IPS DF 6.9 (cell line): ENCODE measurements around the gene FBXL19.

Source experiments
- DNase-seq: peaks from one replicate; pipeline ENCODE4 v3.0.0-alpha.2; 2013; ENCODE audit warnings: low read depth, low spot score
- H3K27ac ChIP-seq: one replicate; pipeline ENCODE4 v1.5.1; 2013; ENCODE audit warnings: low read length, control low read depth
- H3K27me3 ChIP-seq: 2 replicates; pipeline ENCODE4 v1.6.1; 2013; ENCODE audit warnings: mild to moderate bottlenecking, low read length; ENCODE audit not compliant: control insufficient read depth, insufficient read depth
- H3K36me3 ChIP-seq: 2 replicates; pipeline ENCODE4 v1.6.1; 2013; ENCODE audit warnings: low read length; ENCODE audit not compliant: control insufficient read depth, insufficient read depth
- H3K4me1 ChIP-seq: 2 replicates; pipeline ENCODE4 v1.6.1; 2013; ENCODE audit warnings: low read length; ENCODE audit not compliant: control insufficient read depth, insufficient read depth
- H3K4me3 ChIP-seq: 2 replicates; pipeline ENCODE4 v1.5.1; 2013; ENCODE audit warnings: mild to moderate bottlenecking, low read length
- H3K9me3 ChIP-seq: 2 replicates; pipeline ENCODE4 v1.6.1; 2013; ENCODE audit warnings: low read length, inconsistent platforms; ENCODE audit not compliant: control insufficient read depth, insufficient read depth
- WGBS: extraction: QIAGEN DNeasy Blood & Tissue Kit; methylation state at CpG from one replicate; pipeline ENCODE4 v1.1.7; 2013; ENCODE audit warnings: mixed read lengths, missing lambda C conversion rate; ENCODE audit not compliant: insufficient read length, insufficient coverage; 5-methylcytosine and 5-hydroxymethylcytosine counted together

The FBXL19 gene

GRCh38 chr16:30990105-30990504 is 66.7 kb downstream of the FBXL19 start:
- Histone ChIP-seq H3K27ac (no peak overlapping the region), H3K4me3 (no peak overlapping the region), H3K9me3 (no peaks in the 10 kb centered on the region), H3K36me3 (no peaks in the 10 kb centered on the region), H3K27me3 (no peaks in the 10 kb centered on the region), H3K4me1 (no peaks in the 10 kb centered on the region)
- no CpG with 5 or more reads among the region's 12 CpGs for WGBS
- no peak for DNase-seq

GRCh38 chr16:30991052-30991451 is 67.7 kb downstream of the FBXL19 start:
- Histone ChIP-seq H3K27ac (no peak overlapping the region), H3K9me3 (no peaks in the 10 kb centered on the region), H3K4me3 (no peak overlapping the region), H3K27me3 (no peaks in the 10 kb centered on the region), H3K4me1 (no peaks in the 10 kb centered on the region), H3K36me3 (no peaks in the 10 kb centered on the region)
- no peak for DNase-seq
- no CpG with 5 or more reads among the region's 8 CpGs for WGBS

- no peak for DNase-seq
- no peak overlapping the region for H3K27ac ChIP-seq
- WGBS = no CpG with 5 or more reads among the region's 21 CpGs
- no peaks in the 10 kb centered on the region for H3K9me3 ChIP-seq
- no peaks in the 10 kb centered on the region for H3K36me3 ChIP-seq
- H3K27me3 ChIP-seq = no peaks in the 10 kb centered on the region
- H3K4me3 ChIP-seq = no peak overlapping the region
- H3K4me1 ChIP-seq = no peaks in the 10 kb centered on the region
These were observed 69.0 kb downstream of the FBXL19 start for GRCh38 chr16:30992276-30992780.

- Histone ChIP-seq H3K4me1 (peaks cover 3% of the 10 kb centered on the region; the same call in 1 of the 2 replicates), H3K4me3 (no peak overlapping the region), H3K27me3 (no peaks in the 10 kb centered on the region), H3K36me3 (no peaks in the 10 kb centered on the region), H3K9me3 (no peaks in the 10 kb centered on the region), H3K27ac (no peak overlapping the region)
- WGBS = no CpG with 5 or more reads among the region's 29 CpGs
- no peak for DNase-seq
These were observed 69.8 kb downstream of the FBXL19 start for GRCh38 chr16:30992931-30993816.

- peaks cover 3% of the 10 kb centered on the region; the same call in 1 of the 2 replicates for H3K4me1 ChIP-seq
- no peak overlapping the region for H3K27ac ChIP-seq
- no peaks in the 10 kb centered on the region for H3K27me3 ChIP-seq
- DNase-seq = no peak
- H3K4me3 ChIP-seq = no peak overlapping the region; the same call in 1 of the 2 replicates
- H3K9me3 ChIP-seq = no peaks in the 10 kb centered on the region
- no CpG with 5 or more reads among the region's 11 CpGs for WGBS
- H3K36me3 ChIP-seq = no peaks in the 10 kb centered on the region
These were observed 72.6 kb downstream of the FBXL19 start for GRCh38 chr16:30995927-30996323.

- Histone ChIP-seq H3K27me3 (no peaks in the 10 kb centered on the region), H3K27ac (no peak overlapping the region), H3K36me3 (no peaks in the 10 kb centered on the region), H3K4me1 (peaks cover 3% of the 10 kb centered on the region; the same call in 1 of the 2 replicates), H3K9me3 (no peaks in the 10 kb centered on the region), H3K4me3 (peak overlapping the region; percentile 46; the same call in 1 of the 2 replicates)
- no peak for DNase-seq
- no CpG with 5 or more reads among the region's 23 CpGs for WGBS
These were observed 73.1 kb downstream of the FBXL19 start for GRCh38 chr16:30996324-30996984.

- Histone ChIP-seq H3K9me3 (no peaks in the 10 kb centered on the region), H3K36me3 (no peaks in the 10 kb centered on the region), H3K4me3 (peak overlapping the region; percentile 49; the same call in 1 of the 2 replicates), H3K27ac (no peak overlapping the region), H3K4me1 (peaks cover 3% of the 10 kb centered on the region; the same call in 1 of the 2 replicates), H3K27me3 (no peaks in the 10 kb centered on the region)
- WGBS = no CpG with 5 or more reads among the region's 60 CpGs
- no peak for DNase-seq
These were observed 73.8 kb downstream of the FBXL19 start for GRCh38 chr16:30996985-30997724.

- Histone ChIP-seq H3K4me1 (peaks cover 3% of the 10 kb centered on the region; the same call in 1 of the 2 replicates), H3K36me3 (no peaks in the 10 kb centered on the region), H3K27me3 (no peaks in the 10 kb centered on the region), H3K4me3 (peak overlapping the region; percentile 49; the same call in 1 of the 2 replicates), H3K9me3 (no peaks in the 10 kb centered on the region), H3K27ac (no peak overlapping the region)
- DNase-seq = no peak
- WGBS = no CpG with 5 or more reads among the region's 21 CpGs
These were observed 74.6 kb downstream of the FBXL19 start for GRCh38 chr16:30997725-30998711.
